DOHH2 (cell line): ENCODE measurements around the gene FAM151A.

Experiments
- EZH2phosphoT487 ChIP-seq: fragments of 200-600 bp; sonication (generic); IDR thresholded peaks from 2 replicates; pipeline ENCODE4 v1.6.1; 2017; ENCODE audit warnings: borderline replicate concordance, mild to moderate bottlenecking, antibody characterized with exemption, low read length, moderate library complexity, mixed read lengths
- TF ChIP-seq, protein P1 (sequence below): fragments of 200-600 bp; sonication (generic); IDR thresholded peaks from one replicate; pipeline ENCODE4 v1.5.1; 2014; ENCODE audit warnings: antibody characterized with exemption, mild to moderate bottlenecking, low read depth, low read length; ENCODE audit not compliant: poor library complexity, severe bottlenecking

DNA sequence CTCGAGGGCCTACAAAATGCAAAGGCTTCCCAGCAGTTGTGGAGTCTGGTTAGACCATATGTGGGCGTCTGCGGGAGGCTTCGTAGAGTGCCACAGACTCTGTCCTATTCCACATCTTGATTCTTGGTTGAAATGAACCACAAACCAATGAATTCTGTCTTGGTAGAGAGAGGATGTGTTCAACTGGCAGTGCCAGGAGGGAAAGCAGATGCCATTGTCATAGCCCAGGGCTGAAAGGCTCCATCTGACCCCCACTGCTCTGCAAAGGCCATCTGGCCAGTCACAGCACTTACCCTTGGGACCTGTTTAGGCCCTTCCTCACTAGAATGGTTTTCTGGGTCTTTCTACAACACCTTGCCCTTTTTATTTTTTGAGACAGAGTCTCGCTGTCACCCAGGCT is 53.2 kb downstream of the FAM151A start:
- TF ChIP-seq, protein P1, sequence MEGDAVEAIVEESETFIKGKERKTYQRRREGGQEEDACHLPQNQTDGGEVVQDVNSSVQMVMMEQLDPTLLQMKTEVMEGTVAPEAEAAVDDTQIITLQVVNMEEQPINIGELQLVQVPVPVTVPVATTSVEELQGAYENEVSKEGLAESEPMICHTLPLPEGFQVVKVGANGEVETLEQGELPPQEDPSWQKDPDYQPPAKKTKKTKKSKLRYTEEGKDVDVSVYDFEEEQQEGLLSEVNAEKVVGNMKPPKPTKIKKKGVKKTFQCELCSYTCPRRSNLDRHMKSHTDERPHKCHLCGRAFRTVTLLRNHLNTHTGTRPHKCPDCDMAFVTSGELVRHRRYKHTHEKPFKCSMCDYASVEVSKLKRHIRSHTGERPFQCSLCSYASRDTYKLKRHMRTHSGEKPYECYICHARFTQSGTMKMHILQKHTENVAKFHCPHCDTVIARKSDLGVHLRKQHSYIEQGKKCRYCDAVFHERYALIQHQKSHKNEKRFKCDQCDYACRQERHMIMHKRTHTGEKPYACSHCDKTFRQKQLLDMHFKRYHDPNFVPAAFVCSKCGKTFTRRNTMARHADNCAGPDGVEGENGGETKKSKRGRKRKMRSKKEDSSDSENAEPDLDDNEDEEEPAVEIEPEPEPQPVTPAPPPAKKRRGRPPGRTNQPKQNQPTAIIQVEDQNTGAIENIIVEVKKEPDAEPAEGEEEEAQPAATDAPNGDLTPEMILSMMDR: no peak
- no peak for TF ChIP-seq EZH2phosphoT487
